GM12873 (cell line): ENCODE measurements around the gene TNRC6A.
A peak's percentile ranks its signal among the peaks of the same experiment; 100 is the strongest.

Source experiments
- CTCF ChIP-seq: IDR thresholded peaks from 2 replicates; pipeline ENCODE4 v1.5.1; 2012; ENCODE audit warnings: low read depth, mild to moderate bottlenecking, moderate library complexity, low read length, control low read depth; ENCODE audit not compliant: insufficient read depth; ENCODE audit errors: missing control alignments

The TNRC6A gene

GRCh38 chr16:24826817-24827566 is 97.5 kb downstream of the TNRC6A start:
- no peak for TF ChIP-seq CTCF

- no peak for TF ChIP-seq CTCF
Measured at GRCh38 chr16:24829153-24829552, 99.7 kb downstream of the TNRC6A start.

- no peak for TF ChIP-seq CTCF
Measured at GRCh38 chr16:24833352-24833751, 103.9 kb downstream of the TNRC6A start.

GRCh38 chr16:24834459-24835335 is 105.2 kb downstream of the TNRC6A start:
- peak; percentile 59 for TF ChIP-seq CTCF

- no peak for TF ChIP-seq CTCF
Measured at GRCh38 chr16:24836836-24837235, 107.4 kb downstream of the TNRC6A start.

- TF ChIP-seq CTCF: no peak
Measured at GRCh38 chr16:24837969-24838368, 108.5 kb downstream of the TNRC6A start.

GRCh38 chr16:24838554-24839266 is 109.3 kb downstream of the TNRC6A start:
- no peak for TF ChIP-seq CTCF
